ENCODE results near the gene GRIP2. TPM values are rescaled to one million over a fixed set of nuclear protein-coding genes. Genes with fewer than 3 reads are reported as not detected.

The GRIP2 gene
- total RNA-seq, 2 donors from 2014 or later, result 0.47 to 0.53 TPM

DNA sequence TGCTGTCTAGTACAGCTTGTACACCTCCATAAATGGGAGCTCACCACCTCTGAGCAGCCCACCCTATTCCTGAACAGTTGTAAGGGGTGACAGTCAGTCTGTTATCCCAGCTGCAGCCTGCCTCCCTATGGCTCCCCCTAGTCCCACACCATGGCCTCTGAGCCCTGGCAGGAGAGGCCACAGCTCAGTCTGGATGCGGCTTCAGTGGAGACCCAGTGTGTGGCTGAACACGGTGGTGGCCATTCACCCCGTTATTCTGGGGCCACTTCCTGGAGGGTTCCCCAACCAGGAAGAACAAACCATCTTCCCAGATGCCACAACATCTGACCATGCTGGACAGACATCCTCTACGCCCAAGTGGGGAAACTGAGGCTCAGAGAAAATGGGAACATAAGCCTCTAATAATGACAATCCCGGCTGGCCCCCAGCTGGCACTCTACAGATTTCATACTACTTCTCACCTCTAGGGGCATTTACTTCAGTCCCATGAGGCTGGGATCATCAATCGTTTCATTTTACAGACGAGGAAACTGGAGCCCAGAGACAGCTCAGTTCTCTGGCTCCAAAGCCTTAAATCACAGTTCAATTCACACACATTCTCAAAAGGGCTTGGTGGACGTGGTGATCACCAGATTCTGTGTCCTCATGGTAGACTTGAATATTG is 9.2 kb upstream of the GRIP2 start:
- Histone ChIP-seq H3K4me3 (no peak overlapping the region), H3K27ac (no peak overlapping the region), H3K9ac (ENCODE audit: low read depth in 2 of 2, low read length in 2 of 2) (no peak overlapping the region), H3K27me3 (no peaks in the 10 kb centered on the region), H3K36me3 (no peaks in the 10 kb centered on the region), H3K4me1 (no peaks in the 10 kb centered on the region), H3K9me3 (no peaks in the 10 kb centered on the region)
- TF ChIP-seq, protein P1, sequence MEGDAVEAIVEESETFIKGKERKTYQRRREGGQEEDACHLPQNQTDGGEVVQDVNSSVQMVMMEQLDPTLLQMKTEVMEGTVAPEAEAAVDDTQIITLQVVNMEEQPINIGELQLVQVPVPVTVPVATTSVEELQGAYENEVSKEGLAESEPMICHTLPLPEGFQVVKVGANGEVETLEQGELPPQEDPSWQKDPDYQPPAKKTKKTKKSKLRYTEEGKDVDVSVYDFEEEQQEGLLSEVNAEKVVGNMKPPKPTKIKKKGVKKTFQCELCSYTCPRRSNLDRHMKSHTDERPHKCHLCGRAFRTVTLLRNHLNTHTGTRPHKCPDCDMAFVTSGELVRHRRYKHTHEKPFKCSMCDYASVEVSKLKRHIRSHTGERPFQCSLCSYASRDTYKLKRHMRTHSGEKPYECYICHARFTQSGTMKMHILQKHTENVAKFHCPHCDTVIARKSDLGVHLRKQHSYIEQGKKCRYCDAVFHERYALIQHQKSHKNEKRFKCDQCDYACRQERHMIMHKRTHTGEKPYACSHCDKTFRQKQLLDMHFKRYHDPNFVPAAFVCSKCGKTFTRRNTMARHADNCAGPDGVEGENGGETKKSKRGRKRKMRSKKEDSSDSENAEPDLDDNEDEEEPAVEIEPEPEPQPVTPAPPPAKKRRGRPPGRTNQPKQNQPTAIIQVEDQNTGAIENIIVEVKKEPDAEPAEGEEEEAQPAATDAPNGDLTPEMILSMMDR (IDR thresholded peaks at IDR 0.05), result no peak
- intact Hi-C loops (cut with DNase I), result loop anchor here (5.0 kb wide), 1 partner anchor 42 kb away; no protein-coding TSS in a partner anchor
- DNase-seq, result no peak

GRCh38 chr3:14548321-14548729 is 8.2 kb upstream of the GRIP2 start:
- H3K4me1 ChIP-seq, result no peaks in the 10 kb centered on the region
- intact Hi-C loops (cut with DNase I), result loop anchor here (5.0 kb wide), 1 partner anchor 41 kb away; no protein-coding TSS in a partner anchor

DNA sequence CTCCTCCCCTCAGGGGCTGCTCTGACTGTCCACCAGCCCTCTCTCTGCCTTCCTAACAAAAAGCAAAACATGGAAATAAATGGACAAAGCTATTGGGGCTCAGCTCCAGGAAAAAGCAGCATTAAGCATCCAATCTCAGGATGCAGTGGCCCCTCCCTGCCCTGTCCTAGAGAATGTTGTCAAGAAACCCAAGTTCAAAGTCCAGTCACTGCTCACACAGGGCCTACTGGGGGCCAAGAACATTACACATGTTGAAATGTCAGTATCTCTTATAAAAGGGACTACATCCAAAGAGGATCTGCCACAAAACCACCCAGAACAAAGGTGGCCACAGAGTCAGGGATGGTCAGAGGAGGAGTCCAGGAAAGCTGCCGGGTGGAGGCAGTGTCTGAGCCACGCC is 7.6 kb upstream of the GRIP2 start:
- no peaks in the 10 kb centered on the region for H3K9me3 ChIP-seq

More at GRCh38 chr3:14548321-14548729, 8.2 kb upstream of the GRIP2 start:
- DNase-seq, result peak; percentile 56
- no peak overlapping the region for H3K9ac ChIP-seq (ENCODE audit: low read depth in 2 of 2, low read length in 2 of 2)
- H3K27me3 ChIP-seq, result no peaks in the 10 kb centered on the region
- H3K4me3 ChIP-seq, result no peak overlapping the region
- TF ChIP-seq, protein P1 (IDR thresholded peaks at IDR 0.05), result peak; percentile 53
- no peak overlapping the region for H3K27ac ChIP-seq
- no peaks in the 10 kb centered on the region for H3K36me3 ChIP-seq
- H3K9me3 ChIP-seq, result no peaks in the 10 kb centered on the region

GRCh38 chr3:14546041-14546440 is 5.9 kb upstream of the GRIP2 start:
- TF ChIP-seq, protein P1 (IDR thresholded peaks at IDR 0.05), result no peak
- H3K27me3 ChIP-seq, result no peaks in the 10 kb centered on the region
- H3K9me3 ChIP-seq, result no peaks in the 10 kb centered on the region
- H3K4me3 ChIP-seq, result no peak overlapping the region
- H3K9ac ChIP-seq (ENCODE audit: low read depth in 2 of 2, low read length in 2 of 2), result no peak overlapping the region
- no peaks in the 10 kb centered on the region for H3K4me1 ChIP-seq
- H3K27ac ChIP-seq, result no peak overlapping the region
- intact Hi-C loops (cut with DNase I), result loop anchor here (5.0 kb wide), 1 partner anchor 39 kb away; no protein-coding TSS in a partner anchor
- no peaks in the 10 kb centered on the region for H3K36me3 ChIP-seq
- no peak for DNase-seq

More for the DNA sequence above, 7.6 kb upstream of the GRIP2 start:
- H3K27ac ChIP-seq, result no peak overlapping the region
- intact Hi-C loops (cut with DNase I), result loop anchor here (5.0 kb wide), 1 partner anchor 40 kb away; no protein-coding TSS in a partner anchor
- TF ChIP-seq, protein P1 (IDR thresholded peaks at IDR 0.05), result no peak
- no peak for DNase-seq
- no peaks in the 10 kb centered on the region for H3K4me1 ChIP-seq
- H3K27me3 ChIP-seq, result no peaks in the 10 kb centered on the region
- H3K36me3 ChIP-seq, result no peaks in the 10 kb centered on the region
- H3K4me3 ChIP-seq, result no peak overlapping the region
- no peak overlapping the region for H3K9ac ChIP-seq (ENCODE audit: low read depth in 2 of 2, low read length in 2 of 2)

GRCh38 chr3:14545251-14545635 is 5.1 kb upstream of the GRIP2 start:
- H3K4me3 ChIP-seq, result no peak overlapping the region
- no peaks in the 10 kb centered on the region for H3K27me3 ChIP-seq
- intact Hi-C loops (cut with DNase I), result loop anchor here (5.0 kb wide), 1 partner anchor 38 kb away; no protein-coding TSS in a partner anchor
- H3K27ac ChIP-seq, result no peak overlapping the region
- TF ChIP-seq, protein P1 (IDR thresholded peaks at IDR 0.05), result no peak
- no peaks in the 10 kb centered on the region for H3K9me3 ChIP-seq
- H3K4me1 ChIP-seq, result no peaks in the 10 kb centered on the region
- no peak for DNase-seq
- no peaks in the 10 kb centered on the region for H3K36me3 ChIP-seq
- no peak overlapping the region for H3K9ac ChIP-seq (ENCODE audit: low read depth in 2 of 2, low read length in 2 of 2)
